H9 (cell line): ENCODE data around the gene ANKRD12. TPM values are rescaled to one million over a fixed set of nuclear protein-coding genes. Genes with fewer than 3 reads are reported as not detected.

ENCODE experiments used
- DNase-seq: peaks from one replicate; pipeline ENCODE4 v3.0.0-alpha.2; 2017
- H2AFZ ChIP-seq: one replicate; pipeline ENCODE4 v1.6.1; 2013; ENCODE audit warnings: mild to moderate bottlenecking, low read length, control low read depth, moderate library complexity
- H2AK5ac ChIP-seq: 2 replicates; pipeline ENCODE4 v1.6.1; 2013; ENCODE audit warnings: low read length, control low read depth, mixed read lengths; ENCODE audit not compliant: insufficient read length
- H2BK120ac ChIP-seq: one replicate; pipeline ENCODE4 v1.6.1; 2013; ENCODE audit warnings: low read depth, mild to moderate bottlenecking, low read length, control low read depth, inconsistent platforms; ENCODE audit not compliant: poor library complexity, severe bottlenecking
- H2BK12ac ChIP-seq: 2 replicates; pipeline ENCODE4 v1.6.1; 2013; ENCODE audit warnings: low read length, control low read depth, mixed read lengths, low read depth; ENCODE audit not compliant: insufficient read length
- H2BK15ac ChIP-seq: 2 replicates; pipeline ENCODE4 v1.6.1; 2013; ENCODE audit warnings: low read depth, low read length, control low read depth
- H2BK20ac ChIP-seq: one replicate; pipeline ENCODE4 v1.6.1; 2013; ENCODE audit warnings: low read depth, mild to moderate bottlenecking, low read length, control low read depth, inconsistent platforms; ENCODE audit not compliant: poor library complexity, severe bottlenecking
- H2BK5ac ChIP-seq: 2 replicates; pipeline ENCODE4 v1.6.1; 2013; ENCODE audit warnings: low read length, control low read depth, mixed read lengths; ENCODE audit not compliant: insufficient read length
- H3K14ac ChIP-seq: 2 replicates; pipeline ENCODE4 v1.6.1; 2013; ENCODE audit warnings: low read length, control low read depth; ENCODE audit not compliant: insufficient read depth
- H3K18ac ChIP-seq: 2 replicates; pipeline ENCODE4 v1.6.1; 2013; ENCODE audit warnings: low read depth, mild to moderate bottlenecking, mixed read lengths, low read length, control low read depth; ENCODE audit not compliant: insufficient read length
- H3K23ac ChIP-seq: 2 replicates; pipeline ENCODE4 v1.6.1; 2013; ENCODE audit warnings: low read length, control low read depth, mixed read lengths, low read depth; ENCODE audit not compliant: insufficient read length
- H3K23me2 ChIP-seq: 2 replicates; pipeline ENCODE4 v1.6.1; 2013; ENCODE audit warnings: low read depth, mild to moderate bottlenecking, mixed read lengths, low read length, control low read depth; ENCODE audit not compliant: insufficient read length, poor library complexity, severe bottlenecking
- H3K27ac ChIP-seq: 2 replicates; pipeline ENCODE4 v1.5.1; 2013; ENCODE audit warnings: low read length, control low read depth, mixed read lengths, low read depth; ENCODE audit not compliant: insufficient read length
- H3K27me3 ChIP-seq: 2 replicates; pipeline ENCODE4 v1.6.1; 2013; ENCODE audit warnings: low read length, control low read depth, inconsistent platforms; ENCODE audit not compliant: insufficient read depth
- H3K4ac ChIP-seq: 2 replicates; pipeline ENCODE4 v1.6.1; 2013; ENCODE audit warnings: low read depth, mild to moderate bottlenecking, control low read depth, inconsistent platforms, low read length, moderate library complexity
- H3K4me1 ChIP-seq: 2 replicates; pipeline ENCODE4 v1.6.1; 2013; ENCODE audit warnings: low read length, control low read depth, inconsistent platforms; ENCODE audit not compliant: insufficient read depth
- H3K4me2 ChIP-seq: 2 replicates; pipeline ENCODE4 v1.6.1; 2013; ENCODE audit warnings: low read length, control low read depth, mixed read lengths; ENCODE audit not compliant: insufficient read length, insufficient read depth
- H3K56ac ChIP-seq: 2 replicates; pipeline ENCODE4 v1.6.1; 2013; ENCODE audit warnings: low read depth, mild to moderate bottlenecking, mixed read lengths, low read length, control low read depth; ENCODE audit not compliant: insufficient read length
- H3K79me1 ChIP-seq: 2 replicates; pipeline ENCODE4 v1.6.1; 2013; ENCODE audit warnings: low read depth, mild to moderate bottlenecking, moderate library complexity, low read length, control low read depth, inconsistent platforms; ENCODE audit not compliant: insufficient read depth, poor library complexity, severe bottlenecking
- H3K79me2 ChIP-seq: 2 replicates; pipeline ENCODE4 v1.6.1; 2013; ENCODE audit warnings: low read length, control low read depth, inconsistent platforms; ENCODE audit not compliant: insufficient read depth
- H3K9ac ChIP-seq: 2 replicates; pipeline ENCODE4 v1.6.1; 2013; ENCODE audit warnings: low read length, control low read depth, mixed read lengths; ENCODE audit not compliant: insufficient read length; ENCODE audit errors: extremely low read depth
- H3K9me3 ChIP-seq: one replicate; pipeline ENCODE4 v1.6.1; 2013; ENCODE audit warnings: low read depth, low read length, inconsistent platforms; ENCODE audit not compliant: control insufficient read depth
- H3T11ph ChIP-seq: one replicate; pipeline ENCODE4 v1.6.1; 2013; ENCODE audit warnings: mild to moderate bottlenecking, low read length, control low read depth, inconsistent platforms
- H4K20me1 ChIP-seq: one replicate; pipeline ENCODE4 v1.6.1; 2013; ENCODE audit not compliant: control insufficient read depth, insufficient read length, insufficient read depth
- H4K5ac ChIP-seq: 2 replicates; pipeline ENCODE4 v1.6.1; 2013; ENCODE audit warnings: low read depth, mild to moderate bottlenecking, mixed read lengths, low read length, control low read depth; ENCODE audit not compliant: insufficient read length
- H4K8ac ChIP-seq: replicated peaks from 2 replicates; pipeline ENCODE4 v1.6.1; 2013; ENCODE audit warnings: low read length, control low read depth, mixed read lengths, low read depth; ENCODE audit not compliant: insufficient read length
- H4K91ac ChIP-seq: 2 replicates; pipeline ENCODE4 v1.6.1; 2013; ENCODE audit warnings: low read depth, mild to moderate bottlenecking, moderate library complexity, mixed read lengths, low read length, control low read depth; ENCODE audit not compliant: insufficient read length
- H3K27ac Mint-ChIP-seq, 3 experiments: 2 replicates in 2 of 3; 3 replicates in 1 of 3; pipeline ENCODE4 v1.8.0; 2020 to 2021; ENCODE audit warnings: mixed read lengths in 3 of 3, mild to moderate bottlenecking in 1 of 3, moderate library complexity in 1 of 3
- H3K27me3 Mint-ChIP-seq: 2 replicates; pipeline ENCODE4 v1.8.0; 2021; ENCODE audit warnings: low read depth, mild to moderate bottlenecking, moderate library complexity, mixed read lengths
- H3K36me3 Mint-ChIP-seq, 3 experiments: 2 replicates in 2 of 3; 3 replicates in 1 of 3; pipeline ENCODE4 v1.8.0; 2020 to 2021; ENCODE audit warnings: low read depth in 3 of 3, mixed read lengths in 3 of 3; ENCODE audit not compliant: insufficient read depth in 1 of 3
- H3K4me1 Mint-ChIP-seq, 2 experiments: 2 replicates each; pipeline ENCODE4 v1.8.0; 2020; ENCODE audit warnings: mixed read lengths in 2 of 2
- H3K4me3 Mint-ChIP-seq, 2 experiments: 2 replicates in 1 of 2; 3 replicates in 1 of 2; pipeline ENCODE4 v1.8.0; 2020 to 2021; ENCODE audit warnings: mild to moderate bottlenecking in 2 of 2, mixed read lengths in 2 of 2, moderate library complexity in 1 of 2
- H3K9me3 Mint-ChIP-seq, 2 experiments: 2 replicates in 1 of 2; 3 replicates in 1 of 2; pipeline ENCODE4 v1.8.0; 2020; ENCODE audit warnings: mild to moderate bottlenecking in 2 of 2, mixed read lengths in 2 of 2, moderate library complexity in 1 of 2
- CTCF ChIP-seq: fragments of 200-600 bp; sonication (generic); conservative IDR thresholded peaks from 3 replicates; pipeline ENCODE4 v1.8.0; 2021; ENCODE audit warnings: antibody characterized with exemption, mild to moderate bottlenecking
- WGBS: extraction: QIAGEN DNeasy Blood & Tissue Kit; methylation state at CpG from one replicate; pipeline ENCODE4 v1.1.7; 2013; ENCODE audit warnings: missing lambda C conversion rate, low lambda C conversion rate, mixed read lengths; ENCODE audit not compliant: insufficient read length; ENCODE audit errors: extremely low coverage; 5-methylcytosine and 5-hydroxymethylcytosine counted together
- total RNA-seq: library from RNA; stranded (reverse); gene quantifications from 2 replicates; pipeline ENCODE4 v1.2.1, GENCODE V29; 2021

The ANKRD12 gene
- total RNA-seq, 1 experiment from 2014 or later = 38.9 TPM

GRCh38 chr18:9334973-9335696 lies 198.6 kb downstream of the ANKRD12 start:
- no peak overlapping the region for H3K27ac ChIP-seq
- no peak overlapping the region for H2BK5ac ChIP-seq
- no peaks in the 10 kb centered on the region for H4K20me1 ChIP-seq
- Mint-ChIP-seq H3K27me3 (peaks cover 17% of the 10 kb centered on the region), H3K4me3 (peak overlapping the region; percentile 77 to 91), H3K4me1 (peaks cover 0 to 8% of the 10 kb centered on the region in 2 experiments; a peak in 3 of 4 replicates), H3K9me3 (no peaks in the 10 kb centered on the region; a peak in 3 of 5 replicates), H3K36me3 (peaks cover 2 to 16% (median 15%) of the 10 kb centered on the region in 3 experiments), H3K27ac (no peak overlapping the region)
- DNase-seq = no peak
- no peaks in the 10 kb centered on the region for H3K4me1 ChIP-seq
- H3K27me3 ChIP-seq = no peaks in the 10 kb centered on the region
- no peaks in the 10 kb centered on the region for H3K9me3 ChIP-seq
- no peak overlapping the region for H3K56ac ChIP-seq
- no peak overlapping the region for H4K5ac ChIP-seq
- H2AK5ac ChIP-seq = no peak overlapping the region
- no peak overlapping the region for H3K23ac ChIP-seq
- no peak overlapping the region for H2AFZ ChIP-seq
- H2BK12ac ChIP-seq = no peak overlapping the region
- H3K23me2 ChIP-seq = peaks cover 5% of the 10 kb centered on the region
- no peak overlapping the region for H3K4ac ChIP-seq
- H3K4me2 ChIP-seq = peak overlapping the region; percentile 50
- H3K18ac ChIP-seq = no peak overlapping the region
- no peak overlapping the region for H3K14ac ChIP-seq
- WGBS = no CpG with 5 or more reads among the region's 55 CpGs
- no peaks in the 10 kb centered on the region for H3K79me1 ChIP-seq
- no peak for TF ChIP-seq CTCF
- H4K91ac ChIP-seq = no peak overlapping the region
- no peak overlapping the region for H2BK20ac ChIP-seq
- no peak overlapping the region for H4K8ac ChIP-seq
- H3K79me2 ChIP-seq = no peaks in the 10 kb centered on the region
- no peak overlapping the region for H2BK120ac ChIP-seq
- H3K9ac ChIP-seq = peak overlapping the region; percentile 4
- no peak overlapping the region for H3T11ph ChIP-seq
- H2BK15ac ChIP-seq = no peak overlapping the region

Other genes starting within 250 kb of the ANKRD12 start
- gene NDUFV2, start 34.1 kb upstream of the ANKRD12 start, total RNA-seq = 206 and 207 TPM in 2 replicates
- gene TWSG1, start 198.0 kb downstream of the ANKRD12 start, total RNA-seq = 25.7 and 27.4 TPM in 2 replicates